ENCODE data around the gene ASB3. TPM values are rescaled to one million over a fixed set of nuclear protein-coding genes. Genes with fewer than 3 reads are reported as not detected.

Gene ASB3
- polyA plus RNA-seq, 1 experiment: 10.9 TPM

DNA sequence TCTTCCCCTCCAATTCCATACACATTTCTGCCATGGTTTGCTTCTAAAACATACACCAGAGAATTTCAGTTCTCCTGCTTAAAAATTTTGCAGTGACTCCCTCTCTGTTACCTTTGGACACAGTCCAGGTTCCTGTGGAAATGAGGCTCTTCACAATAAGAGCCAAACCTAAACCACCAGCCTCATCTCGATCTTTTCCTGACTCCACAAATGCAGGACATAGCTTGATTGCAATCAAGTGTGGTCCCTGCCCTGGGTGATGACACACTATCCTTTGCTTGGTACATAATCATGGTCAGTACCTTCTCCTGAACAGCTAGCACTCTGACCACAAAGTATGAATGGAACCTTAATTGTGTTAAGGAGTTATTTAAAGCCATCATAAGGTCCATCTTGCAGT, 154.0 kb downstream of the ASB3 start:
- no peaks in the 10 kb centered on the region for H3K27me3 ChIP-seq (ENCODE audit: control insufficient read depth, insufficient read depth, low read length)
- no peaks in the 10 kb centered on the region for H3K36me3 ChIP-seq (ENCODE audit: control insufficient read depth, insufficient read depth, low read length)
- ChIA-PET CTCF (no interaction called here), POLR2A (no interaction called here)
- DNase-seq (ENCODE audit: low read depth): no peak
- TF ChIP-seq, protein P1, sequence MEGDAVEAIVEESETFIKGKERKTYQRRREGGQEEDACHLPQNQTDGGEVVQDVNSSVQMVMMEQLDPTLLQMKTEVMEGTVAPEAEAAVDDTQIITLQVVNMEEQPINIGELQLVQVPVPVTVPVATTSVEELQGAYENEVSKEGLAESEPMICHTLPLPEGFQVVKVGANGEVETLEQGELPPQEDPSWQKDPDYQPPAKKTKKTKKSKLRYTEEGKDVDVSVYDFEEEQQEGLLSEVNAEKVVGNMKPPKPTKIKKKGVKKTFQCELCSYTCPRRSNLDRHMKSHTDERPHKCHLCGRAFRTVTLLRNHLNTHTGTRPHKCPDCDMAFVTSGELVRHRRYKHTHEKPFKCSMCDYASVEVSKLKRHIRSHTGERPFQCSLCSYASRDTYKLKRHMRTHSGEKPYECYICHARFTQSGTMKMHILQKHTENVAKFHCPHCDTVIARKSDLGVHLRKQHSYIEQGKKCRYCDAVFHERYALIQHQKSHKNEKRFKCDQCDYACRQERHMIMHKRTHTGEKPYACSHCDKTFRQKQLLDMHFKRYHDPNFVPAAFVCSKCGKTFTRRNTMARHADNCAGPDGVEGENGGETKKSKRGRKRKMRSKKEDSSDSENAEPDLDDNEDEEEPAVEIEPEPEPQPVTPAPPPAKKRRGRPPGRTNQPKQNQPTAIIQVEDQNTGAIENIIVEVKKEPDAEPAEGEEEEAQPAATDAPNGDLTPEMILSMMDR (IDR thresholded peaks at IDR 0.05; ENCODE audit: insufficient read depth, low read depth, low read length): no peak
- H3K4me3 ChIP-seq (ENCODE audit: low read depth, low read length): no peak overlapping the region

- ChIA-PET POLR2A (no interaction called here), CTCF (interaction anchor here (1.0 to 1.2 kb wide), 2 partner anchors 10 to 12 kb away, joined by 3 to 6 read pairs; no protein-coding TSS in a partner anchor)
- Histone ChIP-seq H3K4me3 (ENCODE audit: low read depth, low read length) (no peak overlapping the region), H3K36me3 (ENCODE audit: control insufficient read depth, insufficient read depth, low read length) (no peaks in the 10 kb centered on the region), H3K27me3 (ENCODE audit: control insufficient read depth, insufficient read depth, low read length) (no peaks in the 10 kb centered on the region)
- no peak for DNase-seq (ENCODE audit: low read depth)
- TF ChIP-seq, protein P1 (IDR thresholded peaks at IDR 0.05; ENCODE audit: insufficient read depth, low read depth, low read length): no peak
These were observed 154.7 kb downstream of the ASB3 start for GRCh38 chr2:53632126-53632460.

GRCh38 chr2:53631313-53632125, 155.2 kb downstream of the ASB3 start:
- no peaks in the 10 kb centered on the region for H3K27me3 ChIP-seq (ENCODE audit: control insufficient read depth, insufficient read depth, low read length)
- POLR2A ChIA-PET: no interaction called here
- CTCF ChIA-PET: interaction anchor here (0.9 to 1.2 kb wide), 3 partner anchors 9 to 34 kb away, joined by 3 to 6 read pairs (median 3); no protein-coding TSS in a partner anchor

DNA sequence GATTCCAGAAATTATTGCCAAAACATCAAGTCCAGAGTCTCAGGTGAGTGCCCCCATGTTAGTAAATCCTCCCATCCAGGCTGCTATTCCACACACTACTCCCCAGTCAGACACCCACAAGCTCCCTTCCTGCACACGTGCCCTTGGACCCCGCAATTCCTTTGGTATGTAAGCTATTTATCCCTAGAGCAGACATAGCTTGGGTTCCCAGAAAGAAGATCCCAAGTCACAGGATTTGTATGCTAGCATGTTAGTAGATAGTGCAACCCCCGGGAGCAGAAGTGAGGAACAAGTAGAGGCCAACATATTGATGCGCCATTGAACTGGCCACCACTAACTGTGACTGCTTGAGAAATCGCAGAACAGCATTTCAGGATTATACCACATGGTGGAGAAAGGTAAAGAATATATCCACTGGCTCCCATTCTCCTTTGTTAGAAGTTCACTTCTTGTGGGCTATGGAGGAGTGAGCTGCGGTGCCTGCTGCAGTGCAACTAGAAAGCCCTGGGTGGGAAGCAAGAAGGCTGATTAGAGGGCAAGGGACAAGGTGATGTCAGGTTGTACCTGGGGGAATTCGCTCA, 156.6 kb downstream of the ASB3 start:
- CTCF ChIA-PET: no interaction called here
- H3K36me3 ChIP-seq (ENCODE audit: control insufficient read depth, insufficient read depth, low read length): no peaks in the 10 kb centered on the region
- DNase-seq (ENCODE audit: low read depth): no peak
- H3K4me3 ChIP-seq (ENCODE audit: low read depth, low read length): no peak overlapping the region
- POLR2A ChIA-PET: no interaction called here
- TF ChIP-seq, protein P1 (IDR thresholded peaks at IDR 0.05; ENCODE audit: insufficient read depth, low read depth, low read length): no peak
- no peaks in the 10 kb centered on the region for H3K27me3 ChIP-seq (ENCODE audit: control insufficient read depth, insufficient read depth, low read length)

More at GRCh38 chr2:53631313-53632125, 155.2 kb downstream of the ASB3 start:
- Histone ChIP-seq H3K4me3 (ENCODE audit: low read depth, low read length) (no peak overlapping the region), H3K36me3 (ENCODE audit: control insufficient read depth, insufficient read depth, low read length) (no peaks in the 10 kb centered on the region)
- TF ChIP-seq, protein P1 (IDR thresholded peaks at IDR 0.05; ENCODE audit: insufficient read depth, low read depth, low read length): no peak
- DNase-seq (ENCODE audit: low read depth): no peak

- no peak for DNase-seq (ENCODE audit: low read depth)
- H3K36me3 ChIP-seq (ENCODE audit: control insufficient read depth, insufficient read depth, low read length): no peaks in the 10 kb centered on the region
- CTCF ChIA-PET: no interaction called here
- POLR2A ChIA-PET: no interaction called here
- TF ChIP-seq, protein P1 (IDR thresholded peaks at IDR 0.05; ENCODE audit: insufficient read depth, low read depth, low read length): no peak
- H3K27me3 ChIP-seq (ENCODE audit: control insufficient read depth, insufficient read depth, low read length): no peaks in the 10 kb centered on the region
- no peak overlapping the region for H3K4me3 ChIP-seq (ENCODE audit: low read depth, low read length)
These were observed 157.3 kb downstream of the ASB3 start for GRCh38 chr2:53629501-53629900.
